Neural cell (in vitro differentiated cells): ENCODE results near the gene DCN. TPM values are rescaled to one million over a fixed set of nuclear protein-coding genes. Genes with fewer than 3 reads are reported as not detected.

Experiments
- H2AFZ ChIP-seq: fragments of 200-600, 300-800 bp; sonication (generic), shearing (Covaris generic); 2 replicates; pipeline ENCODE4 v1.6.0; 2014; ENCODE audit warnings: low read depth, mild to moderate bottlenecking, antibody characterized with exemption, low read length, moderate library complexity
- H3F3A ChIP-seq: fragments of 200-600 bp; shearing (Covaris generic); 2 replicates; pipeline ENCODE4 v1.6.1; 2016; ENCODE audit warnings: mild to moderate bottlenecking, moderate library complexity, mixed read lengths, antibody characterized with exemption, low read length; ENCODE audit not compliant: insufficient read depth, poor library complexity, severe bottlenecking
- H3K27ac ChIP-seq: fragments of 200-600, 300-800 bp; sonication (generic), shearing (Covaris generic); 2 replicates; pipeline ENCODE4 v1.5.1; 2014; ENCODE audit warnings: mild to moderate bottlenecking, low read length, moderate library complexity
- H3K27me3 ChIP-seq: fragments of 300-800, 200-600 bp; sonication (generic), shearing (Covaris generic); 2 replicates; pipeline ENCODE4 v1.6.0; 2014; ENCODE audit warnings: mild to moderate bottlenecking, low read depth, low read length, moderate library complexity; ENCODE audit not compliant: insufficient read depth
- H3K36me3 ChIP-seq: fragments of 300-800, 200-600 bp; sonication (generic), shearing (Covaris generic); 2 replicates; pipeline ENCODE4 v1.5.1; 2014; ENCODE audit warnings: mild to moderate bottlenecking, antibody characterized with exemption, low read length, moderate library complexity; ENCODE audit not compliant: insufficient read depth
- H3K4me2 ChIP-seq: fragments of 300-800, 200-600 bp; sonication (generic), shearing (Covaris generic); 2 replicates; pipeline ENCODE4 v1.6.0; 2014; ENCODE audit warnings: mild to moderate bottlenecking, low read length
- H3K4me3 ChIP-seq: fragments of 300-800, 200-600 bp; sonication (generic), shearing (Covaris generic); 2 replicates; pipeline ENCODE4 v1.5.1; 2014; ENCODE audit warnings: mild to moderate bottlenecking, low read length, moderate library complexity
- H3K79me2 ChIP-seq: fragments of 200-600 bp; shearing (Covaris generic); replicated peaks from 2 replicates; pipeline ENCODE4 v1.6.0; 2014; ENCODE audit warnings: mild to moderate bottlenecking, low read length, moderate library complexity; ENCODE audit not compliant: insufficient read depth
- H3K9ac ChIP-seq: fragments of 300-800, 200-600 bp; sonication (generic), shearing (Covaris generic); 2 replicates; pipeline ENCODE4 v1.6.1; 2016; ENCODE audit warnings: mild to moderate bottlenecking, low read length, mixed read lengths
- H3K9me2 ChIP-seq: fragments of 200-600 bp; shearing (Covaris generic); 2 replicates; pipeline ENCODE4 v1.6.1; 2016; ENCODE audit warnings: mild to moderate bottlenecking, low read length, mixed read lengths; ENCODE audit not compliant: insufficient read depth
- H3K9me3 ChIP-seq: fragments of 200-600, 300-800 bp; sonication (generic), shearing (Covaris generic); 2 replicates; pipeline ENCODE4 v1.6.1; 2016; ENCODE audit warnings: mild to moderate bottlenecking, mixed run types, low read length, moderate library complexity, mixed read lengths
- H4K20me1 ChIP-seq: fragments of 200-600 bp; shearing (Covaris generic); 2 replicates; pipeline ENCODE4 v1.6.1; 2016; ENCODE audit warnings: mild to moderate bottlenecking, mixed run types; ENCODE audit not compliant: insufficient read depth
- CTCF ChIP-seq: fragments of 450-650 bp; IDR thresholded peaks from 2 replicates; pipeline ENCODE4 v1.5.1; 2014; ENCODE audit warnings: antibody characterized with exemption, mild to moderate bottlenecking, moderate library complexity; ENCODE audit not compliant: poor library complexity, severe bottlenecking
- EP300 ChIP-seq: fragments of 450-650 bp; conservative IDR thresholded peaks from 2 replicates; pipeline ENCODE4 v1.6.1; 2014; ENCODE audit warnings: antibody characterized with exemption, mild to moderate bottlenecking, moderate library complexity; ENCODE audit not compliant: poor library complexity, severe bottlenecking
- EZH2 ChIP-seq: fragments of 200-600, 300-800 bp; shearing (Covaris generic), sonication (generic); IDR thresholded peaks from 2 replicates; pipeline ENCODE4 v1.6.1; 2014; ENCODE audit warnings: antibody characterized with exemption, low read length, borderline replicate concordance, mild to moderate bottlenecking; ENCODE audit not compliant: insufficient read depth, poor library complexity, severe bottlenecking
- MXI1 ChIP-seq: fragments of 450-650 bp; conservative IDR thresholded peaks from 2 replicates; pipeline ENCODE4 v1.6.1; 2014; ENCODE audit warnings: antibody characterized with exemption, mild to moderate bottlenecking; ENCODE audit not compliant: poor library complexity, severe bottlenecking
- POLR2AphosphoS5 ChIP-seq: IDR thresholded peaks from 2 replicates; pipeline ENCODE4 v1.6.1; 2012
- RAD21 ChIP-seq: fragments of 450-650 bp; conservative IDR thresholded peaks from 2 replicates; pipeline ENCODE4 v1.6.1; 2014; ENCODE audit warnings: antibody characterized with exemption, mild to moderate bottlenecking, moderate library complexity
- REST ChIP-seq: IDR thresholded peaks from 2 replicates; pipeline ENCODE4 v1.6.1; 2012; ENCODE audit warnings: borderline replicate concordance
- SMC3 ChIP-seq: fragments of 450-650 bp; conservative IDR thresholded peaks from 2 replicates; pipeline ENCODE4 v1.6.1; 2014; ENCODE audit warnings: antibody characterized with exemption, mild to moderate bottlenecking, moderate library complexity; ENCODE audit not compliant: poor library complexity
- TAF1 ChIP-seq: IDR thresholded peaks from 2 replicates; pipeline ENCODE4 v1.6.1; 2012; ENCODE audit warnings: low read depth
- polyA plus RNA-seq: library from polyadenylated mRNA; depleted of rRNA; stranded (reverse); fragments of >200 nt; gene quantifications from 2 replicates; pipeline ENCODE4 v1.2.3, GENCODE V29; 2014

DCN gene
- polyA plus RNA-seq, 1 donor from 2014 or later, result not detected

- no peaks in the 10 kb centered on the region for H3K27me3 ChIP-seq
- H3K79me2 ChIP-seq, result no peaks in the 10 kb centered on the region
- H3K9me3 ChIP-seq, result peaks cover 3% of the 10 kb centered on the region
- H3K4me2 ChIP-seq, result no peak overlapping the region
- TF ChIP-seq SMC3, result no peak
- no peak for TF ChIP-seq RAD21
- no peak for TF ChIP-seq EP300
- TF ChIP-seq EZH2, result no peak
- no peak for TF ChIP-seq TAF1
- TF ChIP-seq REST, result no peak
- no peak for TF ChIP-seq MXI1
- TF ChIP-seq CTCF, result no peak
- no peak for TF ChIP-seq POLR2AphosphoS5
- H4K20me1 ChIP-seq, result no peaks in the 10 kb centered on the region
- H3K9ac ChIP-seq, result no peak overlapping the region
- no peaks in the 10 kb centered on the region for H3K36me3 ChIP-seq
- H3K27ac ChIP-seq, result no peak overlapping the region
- no peaks in the 10 kb centered on the region for H3F3A ChIP-seq
- no peaks in the 10 kb centered on the region for H3K9me2 ChIP-seq
- H2AFZ ChIP-seq, result no peak overlapping the region
- H3K4me3 ChIP-seq, result no peak overlapping the region
Observed at GRCh38 chr12:91094957-91095356, 87.7 kb downstream of the DCN start.

GRCh38 chr12:91094032-91094662, 88.5 kb downstream of the DCN start:
- Histone ChIP-seq H3K9me3 (peaks cover 3% of the 10 kb centered on the region), H3K27me3 (no peaks in the 10 kb centered on the region), H3K4me2 (no peak overlapping the region), H3F3A (no peaks in the 10 kb centered on the region), H3K9me2 (no peaks in the 10 kb centered on the region), H3K9ac (no peak overlapping the region), H2AFZ (no peak overlapping the region), H3K36me3 (no peaks in the 10 kb centered on the region), H4K20me1 (no peaks in the 10 kb centered on the region), H3K27ac (no peak overlapping the region), H3K79me2 (no peaks in the 10 kb centered on the region), H3K4me3 (no peak overlapping the region)
- TF ChIP-seq REST (no peak), EP300 (no peak), EZH2 (no peak), POLR2AphosphoS5 (no peak), CTCF (no peak), RAD21 (no peak)
